Measurements from ENCODE around the gene HNRNPA2B1. TPM values are rescaled to one million over a fixed set of nuclear protein-coding genes. Genes with fewer than 3 reads are reported as not detected.
A peak's percentile ranks its signal among the peaks of the same experiment; 100 is the strongest.

HNRNPA2B1 gene
- polyA plus RNA-seq, 1 of the 3 experiments (the other 2 are of a cell fraction) = 483 TPM

DNA sequence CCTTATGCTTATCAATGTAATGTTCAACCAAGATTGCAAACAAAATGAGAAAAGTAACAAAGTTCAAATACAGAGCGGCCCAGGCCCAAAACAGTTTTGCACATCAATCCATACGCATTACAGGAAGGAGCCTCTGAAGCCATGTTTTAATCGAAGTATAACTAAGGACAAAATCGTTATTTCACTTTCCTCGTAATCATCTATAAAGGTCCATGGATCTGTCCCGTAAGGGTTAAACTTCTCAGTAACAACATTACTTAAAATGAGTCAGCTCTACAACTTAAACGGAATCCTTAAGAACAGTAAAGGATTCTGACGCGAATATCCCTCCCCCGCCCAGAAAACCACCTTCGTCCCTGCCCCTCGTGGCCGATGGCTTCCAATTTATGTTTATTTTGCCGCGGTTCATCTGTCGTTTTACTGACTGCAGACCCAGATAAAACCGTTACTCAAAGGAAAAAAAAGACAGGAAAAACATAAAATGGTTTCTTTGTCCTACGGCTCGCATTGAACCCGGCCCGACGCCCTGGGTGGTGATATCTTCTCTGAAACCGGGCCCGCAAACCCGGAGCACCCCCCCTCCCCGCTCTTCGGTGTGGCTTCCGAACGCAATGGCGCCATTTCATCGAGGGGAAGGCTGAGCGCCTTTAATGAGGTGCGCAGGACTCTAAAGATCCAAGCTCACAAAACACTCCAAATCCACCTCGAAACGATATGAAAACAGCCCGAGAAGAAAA, 1.1 kb downstream of the HNRNPA2B1 start (continued):
- TF ChIP-seq MAX (IDR thresholded peaks at IDR 0.05; ENCODE audit: low read depth) = no peak; the same call in 1 of the 2 replicates
- TF ChIP-seq IRF3 (IDR thresholded peaks at IDR 0.05; ENCODE audit: low read depth, low read length) = no peak
- no peak for TF ChIP-seq SMC3 (IDR thresholded peaks at IDR 0.05; ENCODE audit: low read depth, low read length)
- TF ChIP-seq ZBTB33 (IDR thresholded peaks at IDR 0.05; ENCODE audit: borderline replicate concordance, low read depth) = no peak
- peak; percentile 51; the same call in 1 of the 2 replicates for TF ChIP-seq MXI1 (IDR thresholded peaks at IDR 0.05; ENCODE audit: low read depth, low read length)
- no peak for TF ChIP-seq RXRA (IDR thresholded peaks at IDR 0.05; ENCODE audit: borderline replicate concordance, low read depth)
- peak; percentile 70 for TF ChIP-seq TAF1 (IDR thresholded peaks at IDR 0.05; ENCODE audit: borderline replicate concordance, low read depth, low read length)
- TF ChIP-seq NRF1 (IDR thresholded peaks at IDR 0.05; ENCODE audit: low read depth, low read length) = no peak

- H3K27me3 ChIP-seq (ENCODE audit: insufficient read depth) = no peaks in the 10 kb centered on the region
- no peaks in the 10 kb centered on the region for H3K9me3 ChIP-seq
- H3K4me1 ChIP-seq (ENCODE audit: control insufficient read depth in 1 of 2, insufficient read depth in 2 of 2, low read depth in 1 of 2, low read length in 1 of 2) = peaks cover 26 to 33% of the 10 kb centered on the region in 2 experiments
- peaks cover 89% of the 10 kb centered on the region for H3K79me2 ChIP-seq (ENCODE audit: insufficient read depth)
- ChIA-PET CTCF (interaction anchor here (0.7 to 11.3 kb wide), 36 partner anchors 8 to 308 kb away, joined by 3 to 260 read pairs (median 5); no protein-coding TSS in a partner anchor), POLR2A (interaction anchor here (1.1 to 5.7 kb wide), 5 partner anchors 9 to 306 kb away, joined by 3 to 51 read pairs (median 7); no protein-coding TSS in a partner anchor)
- H3K4me3 ChIP-seq (ENCODE audit: low read depth in 2 of 2, low read length in 1 of 2) = peak overlapping the region; percentile 100
- no peak overlapping the region for H2AFZ ChIP-seq (ENCODE audit: low read depth)
- DNase-seq = no peak
- peaks cover 78% of the 10 kb centered on the region for H4K20me1 ChIP-seq (ENCODE audit: insufficient read depth)
- no peaks in the 10 kb centered on the region for H3K9me2 ChIP-seq
- under 1% methylated on average over 7 of the region's 7 CpGs for WGBS (ENCODE audit: low lambda C conversion rate)
- peak overlapping the region; percentile 83 for H3K4me2 ChIP-seq
- H3K9ac ChIP-seq = peak overlapping the region; percentile 99
- H3F3A ChIP-seq (replicated peaks; ENCODE audit: insufficient read depth) = peaks cover 62% of the 10 kb centered on the region
- H3K36me3 ChIP-seq (replicated peaks in 1 of 2; ENCODE audit: control insufficient read depth in 1 of 2, insufficient read depth in 2 of 2, low read length in 1 of 2) = peaks cover 60 to 68% of the 10 kb centered on the region in 2 experiments
- H3K27ac ChIP-seq (ENCODE audit: low read depth in 2 of 2, low read length in 1 of 2) = peak overlapping the region; percentile 99 to 100
- no peak for TF ChIP-seq RAD21 (IDR thresholded peaks at IDR 0.05; ENCODE audit: low read length)
- no peak for TF ChIP-seq USF1 (IDR thresholded peaks at IDR 0.05; ENCODE audit: borderline replicate concordance, low read depth)
- no peak for TF ChIP-seq FOXM1 (IDR thresholded peaks at IDR 0.05; ENCODE audit: low read depth)
- TF ChIP-seq CTCF (IDR thresholded peaks at IDR 0.05) = no peak
- TF ChIP-seq SIN3A (IDR thresholded peaks at IDR 0.05; ENCODE audit: borderline replicate concordance, low read depth, low read length) = no peak
- no peak for TF ChIP-seq TEAD4 (IDR thresholded peaks at IDR 0.05; ENCODE audit: borderline replicate concordance, insufficient read depth)
- TF ChIP-seq FOXJ3 (CRISPR knock-in tag; IDR thresholded peaks at IDR 0.05) = no peak
- TF ChIP-seq RCOR1 (IDR thresholded peaks at IDR 0.05; ENCODE audit: low read length) = no peak
- no peak for TF ChIP-seq EP300 (IDR thresholded peaks at IDR 0.05; ENCODE audit: borderline replicate concordance in 1 of 2, low read depth in 1 of 2, low read length in 1 of 2)
- TF ChIP-seq TCF12 (IDR thresholded peaks at IDR 0.05) = no peak
- TF ChIP-seq MAX (IDR thresholded peaks at IDR 0.05; ENCODE audit: low read depth) = no peak
- no peak for TF ChIP-seq MXI1 (IDR thresholded peaks at IDR 0.05; ENCODE audit: low read depth, low read length)
- TF ChIP-seq TAF1 (IDR thresholded peaks at IDR 0.05; ENCODE audit: borderline replicate concordance, low read depth, low read length) = no peak
- no peak for TF ChIP-seq NFIC (IDR thresholded peaks at IDR 0.05; ENCODE audit: borderline replicate concordance)
- TF ChIP-seq, protein P1, sequence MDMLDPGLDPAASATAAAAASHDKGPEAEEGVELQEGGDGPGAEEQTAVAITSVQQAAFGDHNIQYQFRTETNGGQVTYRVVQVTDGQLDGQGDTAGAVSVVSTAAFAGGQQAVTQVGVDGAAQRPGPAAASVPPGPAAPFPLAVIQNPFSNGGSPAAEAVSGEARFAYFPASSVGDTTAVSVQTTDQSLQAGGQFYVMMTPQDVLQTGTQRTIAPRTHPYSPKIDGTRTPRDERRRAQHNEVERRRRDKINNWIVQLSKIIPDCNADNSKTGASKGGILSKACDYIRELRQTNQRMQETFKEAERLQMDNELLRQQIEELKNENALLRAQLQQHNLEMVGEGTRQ (IDR thresholded peaks at IDR 0.05; ENCODE audit: borderline replicate concordance, low read depth, low read length) = no peak
- no peak; the same call in 1 of the 2 replicates for TF ChIP-seq POLR2AphosphoS5 (IDR thresholded peaks at IDR 0.05; ENCODE audit: low read depth, low read length)
- no peak for TF ChIP-seq CHD2 (IDR thresholded peaks at IDR 0.05; ENCODE audit: low read length, partially characterized antibody)
Observed at GRCh38 chr7:26198781-26199169, 1.8 kb downstream of the HNRNPA2B1 start.
